SH-SY5Y (cell line): Measurements from ENCODE around the gene DYNC1I2.

Experiments used
- GATA2 ChIP-seq: IDR thresholded peaks from 2 replicates; pipeline ENCODE4 v1.6.1; 2011; ENCODE audit warnings: mild to moderate bottlenecking, low read depth, low read length
- GATA3 ChIP-seq: IDR thresholded peaks from 2 replicates; pipeline ENCODE4 v1.6.1; 2011; ENCODE audit warnings: low read depth, mild to moderate bottlenecking, low read length, moderate library complexity

DNA sequence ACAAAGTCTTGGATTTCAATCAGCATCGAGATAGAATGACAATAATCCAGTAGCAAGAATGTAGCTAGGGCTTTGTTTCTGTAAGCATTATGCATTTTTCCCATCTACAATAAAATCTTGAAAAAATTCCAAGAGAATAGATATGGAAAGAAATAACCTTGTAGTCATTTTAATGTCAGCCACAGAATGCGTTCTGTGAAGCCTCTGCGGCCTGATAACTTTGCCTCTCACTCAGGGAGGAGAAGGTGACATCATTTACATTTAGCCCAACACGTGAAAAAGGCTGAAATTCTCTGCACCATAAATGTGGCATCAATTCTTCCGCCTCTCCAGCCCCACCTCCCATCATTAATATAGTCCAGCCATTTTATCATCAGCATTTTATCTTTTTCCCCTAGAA lies 19.1 kb upstream of the DYNC1I2 start:
- TF ChIP-seq GATA3 (no peak), GATA2 (no peak)
